HPDE6-E6E7 (cell line): ENCODE results near the gene GSDMA.
A peak's percentile ranks its signal among the peaks of the same experiment; 100 is the strongest.

Experiments
- DNase-seq: peaks from one replicate; pipeline ENCODE4 v3.0.0; 2011; ENCODE audit warnings: missing footprints; ENCODE audit errors: extremely low spot score

Gene GSDMA

DNA sequence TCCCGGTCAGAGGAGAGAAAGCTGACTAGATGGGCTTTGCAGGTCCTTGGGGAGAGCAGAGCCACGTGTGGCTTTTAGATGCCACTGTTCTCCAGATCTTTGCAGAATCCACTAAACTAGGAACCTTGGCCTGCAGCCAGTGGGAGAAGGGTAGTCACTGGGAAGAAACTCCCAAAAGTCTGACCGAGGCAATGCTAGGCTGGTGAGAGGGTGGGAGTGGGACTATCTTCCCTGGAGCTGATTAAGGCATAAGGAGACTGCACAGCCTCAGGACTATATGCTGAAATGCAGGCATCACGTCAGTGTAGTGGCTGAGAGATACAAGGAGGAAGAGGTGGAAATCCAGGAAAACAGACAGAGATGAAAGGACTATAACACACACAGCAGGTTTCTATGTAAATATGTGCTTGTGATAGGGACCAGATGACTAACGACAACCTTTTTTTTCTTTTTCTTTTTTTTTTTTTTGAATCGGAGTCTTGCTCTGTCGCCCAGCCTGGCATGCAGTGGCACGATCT lies 2.2 kb upstream of the GSDMA start:
- no peak for DNase-seq

GRCh38 chr17:39963829-39964228 lies 1.0 kb downstream of the GSDMA start:
- peak; percentile 90 for DNase-seq

GRCh38 chr17:39965017-39965699 lies 2.4 kb downstream of the GSDMA start:
- no peak for DNase-seq

DNA sequence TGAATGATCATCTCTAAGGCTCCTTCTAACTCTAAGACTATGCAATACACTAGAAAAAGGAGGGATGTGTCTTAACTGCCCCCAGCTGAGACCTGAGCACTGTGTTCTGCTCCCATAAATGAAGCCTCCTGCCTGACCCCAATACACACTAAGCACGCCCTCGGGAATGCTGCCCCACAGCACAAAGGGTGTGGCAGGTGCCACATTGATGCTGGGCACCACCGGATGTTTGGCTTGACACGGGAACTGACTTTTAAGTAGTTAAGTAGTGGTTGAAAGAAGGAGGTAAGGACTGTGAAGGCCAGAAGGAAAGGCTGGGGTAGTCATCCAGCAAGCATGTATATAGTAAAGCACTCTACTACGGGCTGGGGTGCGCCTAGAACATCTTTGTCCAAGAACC lies 4.0 kb downstream of the GSDMA start:
- DNase-seq: no peak

DNA sequence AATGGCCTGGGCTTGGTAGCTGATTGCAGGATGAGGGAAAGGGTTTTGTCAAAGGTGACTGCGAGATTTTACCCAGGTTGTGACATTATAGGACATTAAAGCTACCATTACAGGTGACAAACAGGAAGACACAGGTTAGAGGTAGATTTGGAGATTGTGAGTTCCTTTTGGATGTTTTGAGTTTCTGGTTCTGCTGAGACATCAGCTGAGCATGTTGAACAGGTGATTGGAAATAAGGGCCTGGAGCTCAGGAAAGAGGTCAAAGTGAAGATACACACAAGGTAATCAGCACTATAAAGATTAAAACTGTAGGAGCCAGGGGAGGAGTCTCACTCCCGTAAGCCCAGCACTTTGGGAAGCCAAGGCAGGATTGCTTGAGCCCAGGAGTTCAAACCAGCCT lies 6.0 kb downstream of the GSDMA start:
- DNase-seq: no peak

DNA sequence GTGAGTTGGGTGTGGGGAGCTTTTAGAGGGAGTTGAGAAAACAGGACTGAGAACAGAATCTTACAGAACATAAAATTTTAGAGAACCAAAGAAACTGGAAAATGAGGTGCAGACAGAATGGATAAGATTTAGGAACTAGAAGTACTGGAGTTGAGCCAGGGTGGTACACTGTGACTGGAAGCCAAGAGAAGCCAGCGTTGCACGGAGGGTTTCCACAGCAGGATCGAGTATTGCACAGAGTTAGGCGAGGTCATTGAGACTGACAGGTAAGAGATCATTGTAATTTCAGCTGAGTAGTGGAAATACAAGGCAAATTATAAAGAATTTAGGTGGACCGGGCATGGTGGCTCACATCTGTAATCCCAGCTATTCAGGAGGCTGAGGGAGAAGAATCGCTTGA lies 6.6 kb downstream of the GSDMA start:
- no peak for DNase-seq

GRCh38 chr17:39970157-39970692 lies 7.4 kb downstream of the GSDMA start:
- no peak for DNase-seq

GRCh38 chr17:39971076-39971603 lies 8.3 kb downstream of the GSDMA start:
- no peak for DNase-seq

DNA sequence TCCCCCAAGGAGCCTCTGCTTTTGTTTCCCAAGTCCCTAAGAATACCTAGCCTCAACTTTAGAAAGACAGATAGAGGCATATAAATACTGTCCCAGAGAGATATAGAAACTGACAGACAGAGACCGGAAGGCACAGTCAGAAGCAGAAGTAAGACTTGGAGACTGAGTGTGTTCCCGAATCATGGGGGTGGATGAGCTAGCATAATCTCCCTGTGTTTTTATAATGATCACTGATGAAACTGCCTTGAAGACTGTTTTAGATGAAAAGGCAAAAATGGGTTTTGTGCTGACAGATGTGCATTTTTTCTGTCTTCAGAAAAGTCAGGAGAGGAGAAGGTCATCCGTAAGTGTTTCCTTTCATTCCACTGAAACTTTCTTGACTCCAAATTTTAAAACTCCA lies 9.5 kb downstream of the GSDMA start:
- no peak for DNase-seq

DNA sequence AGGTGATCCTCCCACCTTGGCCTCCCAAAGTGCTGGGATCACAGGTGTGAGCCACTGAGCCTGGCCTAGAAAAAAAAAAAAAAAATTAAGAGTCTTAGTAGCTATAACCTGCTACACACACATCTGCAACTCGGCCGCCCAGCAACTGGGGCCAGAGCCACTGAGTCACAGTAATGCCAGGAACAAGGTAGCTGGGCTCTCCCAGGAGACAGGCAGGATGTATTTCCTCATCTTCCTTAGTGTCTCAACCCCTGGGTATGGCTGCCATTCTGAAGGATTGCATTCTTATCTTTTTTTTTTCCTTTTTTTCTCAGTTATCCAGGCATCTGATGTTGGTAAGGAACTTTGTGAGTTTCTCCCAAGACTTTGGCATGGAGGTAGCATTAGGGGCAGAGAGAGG lies 10.7 kb downstream of the GSDMA start:
- DNase-seq: no peak

DNA sequence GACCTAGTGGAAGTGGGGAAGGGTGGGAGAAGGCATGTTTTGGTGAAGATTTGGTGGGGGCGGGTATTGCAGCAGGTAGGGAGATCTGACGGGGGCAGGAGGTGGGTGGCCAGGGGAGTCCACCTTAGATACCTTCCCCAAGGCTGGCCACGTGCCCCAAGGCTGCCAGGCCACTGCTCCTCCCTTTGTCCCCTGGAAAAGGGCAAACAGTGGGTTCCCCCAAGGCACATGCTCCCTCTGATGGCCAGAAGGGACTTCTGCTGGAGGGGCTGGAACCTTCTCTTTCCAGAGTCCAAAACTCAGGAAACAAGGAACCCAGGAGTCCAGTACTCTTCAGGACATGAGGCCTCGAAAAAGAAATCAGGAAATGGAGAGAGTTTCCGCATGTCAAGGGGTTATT lies 11.6 kb downstream of the GSDMA start:
- DNase-seq: no peak

DNA sequence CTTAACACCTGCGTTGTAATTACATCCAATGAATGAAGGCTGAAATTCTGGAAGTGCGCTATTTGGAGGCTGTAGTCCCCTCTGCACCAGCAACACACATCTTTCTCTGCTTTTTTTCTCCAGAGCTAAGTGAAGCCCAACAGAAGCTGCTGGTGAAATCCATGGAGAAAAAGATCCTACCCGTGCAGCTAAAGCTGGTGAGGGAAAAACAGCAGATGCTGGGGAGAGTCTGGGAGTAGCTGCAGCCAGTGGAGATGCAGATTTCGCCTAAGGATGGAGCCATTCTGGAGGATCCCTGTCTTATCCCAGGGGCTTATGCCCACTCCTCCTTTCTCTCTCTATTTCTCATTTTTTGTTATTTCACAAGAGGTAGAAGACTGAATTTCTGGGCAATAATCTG lies 13.0 kb downstream of the GSDMA start:
- no peak for DNase-seq

GRCh38 chr17:39979016-39979670 lies 16.3 kb downstream of the GSDMA start:
- DNase-seq: peak; percentile 48

GRCh38 chr17:39979893-39980350 lies 17.1 kb downstream of the GSDMA start:
- no peak for DNase-seq

- peak; percentile 93 for DNase-seq
Observed at GRCh38 chr17:39980351-39981206, 17.8 kb downstream of the GSDMA start, which contains the start of gene PSMD3. PSMD3 (plus strand) TSS chr17:39980807; CDS start chr17:39980971, 164 bp downstream.

DNA sequence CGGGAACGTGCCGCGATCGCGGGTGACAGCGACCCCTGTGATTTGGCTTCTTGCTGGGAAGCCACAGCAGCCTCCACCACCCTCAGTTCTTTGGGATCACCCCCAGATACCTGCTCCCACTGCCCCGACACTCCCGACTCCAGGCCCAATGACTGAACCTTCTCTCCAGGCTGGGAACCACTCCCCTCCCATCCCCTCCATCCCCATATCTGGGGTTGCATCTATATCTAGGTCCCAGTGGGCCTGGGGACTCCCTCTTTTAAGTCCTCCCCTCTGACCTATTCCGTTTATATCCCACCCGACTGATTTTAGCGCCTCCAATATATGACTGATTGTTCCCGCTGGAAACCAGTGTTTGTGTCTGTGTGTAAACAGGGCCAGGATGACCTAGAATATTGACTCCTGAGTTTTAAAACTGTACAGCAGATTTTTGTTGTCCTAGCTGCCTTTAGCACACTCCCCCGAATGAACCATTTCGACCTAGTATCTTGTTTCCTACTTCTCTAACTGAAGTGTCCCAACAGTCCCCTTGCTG lies 18.5 kb downstream of the GSDMA start:
- DNase-seq: no peak

DNA sequence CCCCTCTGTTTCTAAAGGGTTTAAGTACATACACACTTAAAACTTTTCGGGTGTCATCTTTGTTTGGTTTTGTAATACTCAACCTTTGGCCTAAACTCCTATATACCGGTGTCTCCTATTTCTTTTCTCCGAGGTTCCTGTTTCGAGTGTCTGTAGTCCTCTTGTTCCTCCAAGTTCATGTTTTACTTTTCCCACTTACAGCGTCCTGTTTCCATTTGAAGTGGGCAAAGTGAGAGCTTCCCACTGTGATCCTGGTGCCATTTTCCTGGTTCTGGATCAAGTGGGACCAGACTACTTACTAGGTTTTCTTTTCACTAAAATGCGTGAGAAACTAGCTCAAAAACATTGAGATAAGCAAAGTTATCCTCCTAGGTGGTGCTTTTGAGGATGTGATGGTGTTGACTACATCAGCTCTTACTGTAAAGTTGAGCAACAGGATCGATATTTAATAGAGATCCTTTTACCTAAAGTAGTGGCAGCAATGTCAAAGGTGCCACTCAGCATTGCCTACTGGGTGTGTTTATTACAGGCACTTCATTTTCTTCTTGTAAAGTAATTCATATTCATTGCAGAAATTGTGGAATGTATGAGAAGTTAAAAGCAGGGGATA lies 19.1 kb downstream of the GSDMA start:
- DNase-seq: no peak

DNA sequence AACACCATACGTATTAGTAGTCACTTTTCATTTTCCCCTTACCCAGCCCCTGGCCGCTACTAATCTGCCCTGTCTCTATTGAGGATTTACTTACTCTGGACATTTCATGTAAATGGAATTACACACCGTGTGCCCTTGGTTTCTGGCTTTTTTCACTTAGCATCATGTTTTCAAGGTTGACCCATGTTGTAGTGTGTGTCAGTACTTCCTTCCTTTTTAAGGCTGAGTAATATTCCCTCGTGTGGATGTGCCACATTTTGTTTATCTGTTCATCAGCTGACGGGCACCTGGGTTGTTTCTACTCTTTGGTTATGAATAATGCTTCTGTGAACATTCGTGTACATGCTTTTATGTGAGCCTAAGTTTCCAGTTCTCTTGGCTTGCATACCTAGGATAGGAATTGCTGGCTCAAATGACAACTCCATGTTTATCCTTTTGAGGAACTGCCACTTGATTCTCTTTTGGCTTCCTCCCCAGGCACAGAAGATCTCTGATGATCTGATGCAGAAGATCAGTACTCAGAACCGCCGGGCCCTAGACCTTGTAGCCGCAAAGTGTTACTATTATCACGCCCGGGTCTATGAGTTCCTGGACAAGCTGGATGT lies 25.5 kb downstream of the GSDMA start:
- no peak for DNase-seq

DNA sequence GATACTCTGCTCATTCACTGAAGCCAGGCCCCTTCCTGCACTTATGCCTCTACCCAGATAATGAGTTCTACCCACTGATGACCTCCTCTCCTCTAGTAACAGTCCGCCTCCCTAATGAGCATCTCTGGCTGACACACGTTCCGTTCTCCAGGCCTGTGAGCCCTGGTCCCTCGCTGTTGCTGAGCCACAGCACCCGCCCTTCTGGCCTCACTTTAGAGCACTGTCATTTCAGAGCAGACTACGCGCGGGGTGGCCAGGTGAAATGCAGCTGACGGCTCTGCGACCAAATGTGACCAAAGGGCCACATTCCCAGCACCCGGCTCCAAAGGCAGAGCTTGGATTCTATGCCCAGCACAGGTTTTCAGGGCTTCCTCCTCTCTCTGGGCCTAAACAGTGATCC lies 31.6 kb downstream of the GSDMA start:
- no peak for DNase-seq

- no peak for DNase-seq
Observed at GRCh38 chr17:39995438-39995837, 32.6 kb downstream of the GSDMA start.

DNA sequence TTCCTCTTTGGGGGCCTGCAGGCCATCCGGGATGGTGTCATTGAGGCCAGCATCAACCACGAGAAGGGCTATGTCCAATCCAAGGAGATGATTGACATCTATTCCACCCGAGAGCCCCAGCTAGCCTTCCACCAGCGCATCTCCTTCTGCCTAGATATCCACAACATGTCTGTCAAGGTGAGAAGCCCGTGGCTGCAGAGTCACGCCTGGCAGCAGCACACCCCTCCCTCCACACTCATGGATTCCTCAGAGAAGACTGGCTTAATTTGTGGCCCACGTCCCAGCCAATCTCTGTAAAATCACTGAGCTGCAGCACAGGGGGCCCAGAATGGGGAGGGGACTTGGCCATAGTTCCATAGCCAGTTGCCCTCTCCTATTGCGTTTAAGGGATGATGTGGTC lies 33.4 kb downstream of the GSDMA start:
- no peak for DNase-seq
